Testis (tissue), 2 donors: ENCODE results near the gene IRF2.

Experiments
- POLR2A ChIP-seq: fragments of 450-650 bp; IDR thresholded peaks from one replicate; pipeline ENCODE4 v1.6.1; 2017; ENCODE audit warnings: antibody characterized with exemption, mild to moderate bottlenecking, moderate library complexity
- TF ChIP-seq, protein P1 (sequence below), 3 experiments: fragments of 450-650 bp in 2 of 3; fragments of 200-600 bp in 1 of 3; sonication (generic) in 1 of 3; IDR thresholded peaks; one replicate each; pipeline ENCODE4 v1.5.1; 2016 to 2019; ENCODE audit warnings: antibody characterized with exemption in 3 of 3, mild to moderate bottlenecking in 2 of 3, moderate library complexity in 1 of 3

- no peak for TF ChIP-seq POLR2A
- TF ChIP-seq, protein P1, sequence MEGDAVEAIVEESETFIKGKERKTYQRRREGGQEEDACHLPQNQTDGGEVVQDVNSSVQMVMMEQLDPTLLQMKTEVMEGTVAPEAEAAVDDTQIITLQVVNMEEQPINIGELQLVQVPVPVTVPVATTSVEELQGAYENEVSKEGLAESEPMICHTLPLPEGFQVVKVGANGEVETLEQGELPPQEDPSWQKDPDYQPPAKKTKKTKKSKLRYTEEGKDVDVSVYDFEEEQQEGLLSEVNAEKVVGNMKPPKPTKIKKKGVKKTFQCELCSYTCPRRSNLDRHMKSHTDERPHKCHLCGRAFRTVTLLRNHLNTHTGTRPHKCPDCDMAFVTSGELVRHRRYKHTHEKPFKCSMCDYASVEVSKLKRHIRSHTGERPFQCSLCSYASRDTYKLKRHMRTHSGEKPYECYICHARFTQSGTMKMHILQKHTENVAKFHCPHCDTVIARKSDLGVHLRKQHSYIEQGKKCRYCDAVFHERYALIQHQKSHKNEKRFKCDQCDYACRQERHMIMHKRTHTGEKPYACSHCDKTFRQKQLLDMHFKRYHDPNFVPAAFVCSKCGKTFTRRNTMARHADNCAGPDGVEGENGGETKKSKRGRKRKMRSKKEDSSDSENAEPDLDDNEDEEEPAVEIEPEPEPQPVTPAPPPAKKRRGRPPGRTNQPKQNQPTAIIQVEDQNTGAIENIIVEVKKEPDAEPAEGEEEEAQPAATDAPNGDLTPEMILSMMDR (IDR thresholded peaks at IDR 0.05): no peak
Observed at GRCh38 chr4:184464759-184465454, 9.4 kb downstream of the IRF2 start.
